Kidney epithelial cell (primary cell): ENCODE measurements around the gene RSPO4. TPM values are rescaled to one million over a fixed set of nuclear protein-coding genes. Genes with fewer than 3 reads are reported as not detected.

ENCODE experiments used
- DNase-seq: peaks from one replicate; pipeline ENCODE4 v3.0.0-alpha.2; 2010; ENCODE audit warnings: low read depth
- H3K27me3 ChIP-seq: 2 replicates; pipeline ENCODE4 v1.6.0; 2011; ENCODE audit warnings: low read length; ENCODE audit not compliant: control insufficient read depth, insufficient read depth
- H3K36me3 ChIP-seq: 2 replicates; pipeline ENCODE4 v1.5.1; 2011; ENCODE audit warnings: low read length; ENCODE audit not compliant: control insufficient read depth, insufficient read depth
- H3K4me3 ChIP-seq: 2 replicates; pipeline ENCODE4 v1.5.1; 2011; ENCODE audit warnings: low read depth, mild to moderate bottlenecking, control low read depth, low read length
- CTCF ChIP-seq: IDR thresholded peaks from 2 replicates; pipeline ENCODE4 v1.5.1; 2011; ENCODE audit warnings: mild to moderate bottlenecking, moderate library complexity, low read length, control low read depth, inconsistent platforms; ENCODE audit not compliant: insufficient read depth, poor library complexity, severe bottlenecking
- total RNA-seq: library from RNA; depleted of rRNA; stranded (reverse); fragments of >200 nt; gene quantifications from 2 replicates; pipeline ENCODE4 v1.2.3, GENCODE V29; 2015

Gene RSPO4
- total RNA-seq, 1 donor from 2014 or later: 3.3 TPM

DNA sequence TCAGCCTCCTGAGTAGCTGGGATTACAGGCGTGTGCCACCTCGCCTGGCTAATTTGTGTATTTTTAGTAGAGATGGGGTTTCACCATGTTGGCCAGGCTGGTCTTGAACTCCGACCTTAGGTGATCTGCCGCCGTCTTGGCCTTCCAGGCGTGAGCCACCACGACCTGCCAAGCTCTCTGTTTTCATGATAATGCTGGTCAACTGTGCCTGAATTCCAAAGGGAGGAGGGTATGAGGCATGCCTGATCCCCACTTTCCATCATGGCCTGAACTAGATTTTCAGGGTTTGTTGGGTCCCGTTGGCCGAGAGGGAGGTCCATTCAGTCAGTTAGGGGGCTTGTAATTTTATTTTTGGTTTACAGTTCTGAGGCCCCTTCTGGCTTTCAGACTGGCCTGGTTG is 58.0 kb downstream of the RSPO4 start:
- no peak overlapping the region for H3K4me3 ChIP-seq
- no peak for DNase-seq
- no peak for TF ChIP-seq CTCF
- no peaks in the 10 kb centered on the region for H3K27me3 ChIP-seq
- no peaks in the 10 kb centered on the region for H3K36me3 ChIP-seq

DNA sequence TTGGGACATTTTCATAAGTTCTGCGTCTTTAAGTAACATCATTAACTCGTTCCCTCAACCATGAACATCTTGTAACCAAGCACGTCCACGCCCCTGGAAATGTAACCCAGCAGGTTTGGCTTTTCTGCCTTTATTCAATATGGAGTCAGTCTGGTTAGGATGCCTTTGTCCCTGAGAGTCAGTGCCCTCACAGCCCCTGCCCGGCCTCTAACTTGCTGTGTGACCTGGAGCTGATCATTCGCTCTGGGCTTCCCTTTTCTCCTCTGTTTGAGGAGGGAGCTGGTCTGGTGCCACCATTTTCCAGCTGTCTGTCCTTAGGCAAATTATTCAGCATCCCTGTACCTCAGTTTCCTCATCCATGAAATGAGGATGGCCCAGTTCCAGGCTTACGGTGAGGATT is 59.5 kb downstream of the RSPO4 start:
- Histone ChIP-seq H3K27me3 (no peaks in the 10 kb centered on the region), H3K36me3 (no peaks in the 10 kb centered on the region), H3K4me3 (no peak overlapping the region)
- no peak for TF ChIP-seq CTCF
- no peak for DNase-seq

GRCh38 chr20:940926-941325 is 61.2 kb downstream of the RSPO4 start:
- TF ChIP-seq CTCF: no peak
- no peak for DNase-seq
- no peak overlapping the region for H3K4me3 ChIP-seq
- H3K36me3 ChIP-seq: no peaks in the 10 kb centered on the region
- no peaks in the 10 kb centered on the region for H3K27me3 ChIP-seq

DNA sequence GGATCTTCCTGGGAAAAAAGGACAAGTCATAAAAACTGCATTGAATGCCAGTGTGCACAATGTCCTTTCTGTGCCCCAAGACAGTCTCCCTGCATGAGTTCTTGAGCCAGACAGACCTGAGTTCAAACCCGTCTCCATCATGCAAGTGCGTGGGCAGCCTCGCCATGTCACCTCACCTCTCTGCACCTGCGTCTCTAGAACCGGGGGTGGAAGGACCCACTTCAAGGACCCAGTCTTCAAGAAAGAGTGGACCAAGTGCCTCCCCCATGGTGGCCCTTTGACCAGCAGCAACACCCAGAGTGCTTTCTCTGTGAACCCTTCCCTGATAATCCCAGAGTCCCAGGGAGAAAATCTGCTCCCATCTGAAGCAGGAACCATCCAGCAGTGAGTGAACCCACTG is 62.5 kb downstream of the RSPO4 start:
- DNase-seq: no peak
- H3K27me3 ChIP-seq: no peaks in the 10 kb centered on the region
- H3K4me3 ChIP-seq: no peak overlapping the region
- H3K36me3 ChIP-seq: no peaks in the 10 kb centered on the region
- TF ChIP-seq CTCF: no peak

GRCh38 chr20:934186-934840 is 67.8 kb downstream of the RSPO4 start:
- H3K4me3 ChIP-seq: no peak overlapping the region
- no peak for DNase-seq
- no peaks in the 10 kb centered on the region for H3K27me3 ChIP-seq
- no peak for TF ChIP-seq CTCF
- H3K36me3 ChIP-seq: no peaks in the 10 kb centered on the region

DNA sequence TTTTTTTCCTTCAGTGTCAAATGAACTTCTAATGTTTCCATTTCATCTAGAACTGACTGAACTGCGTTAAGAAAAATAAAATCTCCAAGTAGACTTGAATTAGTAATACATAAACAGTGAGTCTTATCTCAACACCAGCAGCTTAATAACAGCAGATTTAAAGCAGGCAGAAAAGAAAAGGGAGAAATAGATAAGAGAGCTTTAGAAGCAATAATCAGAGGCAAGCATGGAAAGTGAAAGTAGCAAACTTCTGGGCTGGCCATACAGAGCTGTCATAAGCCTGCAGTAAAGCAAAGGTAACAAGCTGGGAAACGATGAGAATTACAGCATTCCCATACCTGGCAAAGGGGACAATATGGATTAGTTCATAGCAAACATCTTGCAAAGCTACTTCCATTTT is 69.1 kb downstream of the RSPO4 start:
- TF ChIP-seq CTCF: no peak
- Histone ChIP-seq H3K4me3 (no peak overlapping the region), H3K36me3 (no peaks in the 10 kb centered on the region)

More for the DNA sequence above, 69.1 kb downstream of the RSPO4 start:
- DNase-seq: no peak
- no peaks in the 10 kb centered on the region for H3K27me3 ChIP-seq
